Thoracic aorta (tissue), 2 donors: ENCODE measurements around the gene BMPR1A. TPM values are rescaled to one million over a fixed set of nuclear protein-coding genes. Genes with fewer than 3 reads are reported as not detected.

Source experiments
- ATAC-seq: fragments of 150-250 bp; one replicate; pipeline ENCODE4 v1.8.0; 2017; ENCODE audit warnings: low read depth; ENCODE audit not compliant: insufficient number of reproducible peaks, low FRiP score
- DNase-seq: peaks from one replicate; pipeline ENCODE4 v3.0.0-alpha.2; 2020; ENCODE audit warnings: low spot score
- H3K27ac ChIP-seq, 2 donors: fragments of 200-600 bp; sonication (generic); 1 replicate in 1 of 2; 2 replicates in 1 of 2; pipeline ENCODE4 v1.5.1; 2016; ENCODE audit warnings: mild to moderate bottlenecking in 2 of 2, moderate library complexity in 2 of 2
- H3K27me3 ChIP-seq: fragments of 200-600 bp; sonication (generic); replicated peaks from 2 replicates; pipeline ENCODE4 v1.6.0; 2016; ENCODE audit warnings: mild to moderate bottlenecking; ENCODE audit not compliant: insufficient read depth
- H3K36me3 ChIP-seq: fragments of 200-600 bp; sonication (generic); one replicate; pipeline ENCODE4 v1.5.1; 2016
- H3K4me1 ChIP-seq, 2 donors: fragments of 200-600 bp; sonication (generic); 1 replicate in 1 of 2; 2 replicates in 1 of 2; pipeline versions ENCODE4 v1.5.1 to v1.6.0; 2016; ENCODE audit warnings: low read depth in 2 of 2, mild to moderate bottlenecking in 1 of 2; ENCODE audit not compliant: control insufficient read depth in 1 of 2
- H3K4me3 ChIP-seq: fragments of 200-600 bp; sonication (generic); 2 replicates; pipeline ENCODE4 v1.5.1; 2016; ENCODE audit warnings: mild to moderate bottlenecking
- H3K9me3 ChIP-seq: fragments of 200-600 bp; sonication (generic); 2 replicates; pipeline ENCODE4 v1.5.1; 2016
- CTCF ChIP-seq: fragments of 200-600 bp; sonication (generic); IDR thresholded peaks from one replicate; pipeline ENCODE4 v1.5.1; 2019; ENCODE audit warnings: antibody characterized with exemption
- total RNA-seq, 2 donors: library from RNA; depleted of rRNA; stranded (reverse); fragments of >200 nt; gene quantifications; one replicate each; pipeline versions ENCODE4 v1.1.0 to v1.2.3, GENCODE V29; 2016

Gene BMPR1A
- total RNA-seq, 2 donors from 2014 or later = 69.0 to 130 TPM

GRCh38 chr10:86960003-86960862 is 203.8 kb downstream of the BMPR1A start:
- DNase-seq = peak; percentile 3
- peak overlapping the region; percentile 72 to 97 for H3K27ac ChIP-seq
- TF ChIP-seq CTCF = peak; percentile 96
- no peaks in the 10 kb centered on the region for H3K9me3 ChIP-seq
- peak; percentile 9 for ATAC-seq
- peaks cover 42 to 70% of the 10 kb centered on the region in 2 donors for H3K4me1 ChIP-seq
- no peak overlapping the region for H3K4me3 ChIP-seq
- H3K27me3 ChIP-seq = no peaks in the 10 kb centered on the region
- H3K36me3 ChIP-seq = no peaks in the 10 kb centered on the region

GRCh38 chr10:86960863-86961434 is 204.5 kb downstream of the BMPR1A start:
- no peaks in the 10 kb centered on the region for H3K36me3 ChIP-seq
- peaks cover 38 to 70% of the 10 kb centered on the region in 2 donors for H3K4me1 ChIP-seq
- H3K27me3 ChIP-seq = no peaks in the 10 kb centered on the region
- TF ChIP-seq CTCF = no peak
- ATAC-seq = no peak
- no peak overlapping the region for H3K4me3 ChIP-seq
- peak; percentile 1 for DNase-seq
- H3K9me3 ChIP-seq = no peaks in the 10 kb centered on the region
- no peak overlapping the region for H3K27ac ChIP-seq

GRCh38 chr10:86961481-86962091 is 205.2 kb downstream of the BMPR1A start:
- no peak for ATAC-seq
- TF ChIP-seq CTCF = no peak

GRCh38 chr10:86962136-86962980 is 205.9 kb downstream of the BMPR1A start:
- no peak overlapping the region for H3K27ac ChIP-seq
- DNase-seq (peak; percentile 1), ATAC-seq (no peak)
- no peak for TF ChIP-seq CTCF
- no peaks in the 10 kb centered on the region for H3K36me3 ChIP-seq
- no peak overlapping the region for H3K4me3 ChIP-seq
- no peaks in the 10 kb centered on the region for H3K27me3 ChIP-seq
- H3K4me1 ChIP-seq = peaks cover 28 to 70% of the 10 kb centered on the region in 2 donors
- H3K9me3 ChIP-seq = no peaks in the 10 kb centered on the region

More at GRCh38 chr10:86961481-86962091, 205.2 kb downstream of the BMPR1A start:
- H3K4me1 ChIP-seq = peaks cover 33 to 70% of the 10 kb centered on the region in 2 donors
- H3K27me3 ChIP-seq = no peaks in the 10 kb centered on the region
- H3K27ac ChIP-seq = no peak overlapping the region
- DNase-seq = peak; percentile 1
- no peaks in the 10 kb centered on the region for H3K9me3 ChIP-seq
- H3K4me3 ChIP-seq = no peak overlapping the region
- H3K36me3 ChIP-seq = no peaks in the 10 kb centered on the region
